Measurements from ENCODE around the gene DOK7.
A peak's percentile ranks its signal among the peaks of the same experiment; 100 is the strongest.

Gene DOK7

GRCh38 chr4:3476936-3477749, 14.0 kb downstream of the DOK7 start:
- DNase-seq, result no peak

GRCh38 chr4:3477750-3478430, 14.8 kb downstream of the DOK7 start:
- no peak for DNase-seq

DNA sequence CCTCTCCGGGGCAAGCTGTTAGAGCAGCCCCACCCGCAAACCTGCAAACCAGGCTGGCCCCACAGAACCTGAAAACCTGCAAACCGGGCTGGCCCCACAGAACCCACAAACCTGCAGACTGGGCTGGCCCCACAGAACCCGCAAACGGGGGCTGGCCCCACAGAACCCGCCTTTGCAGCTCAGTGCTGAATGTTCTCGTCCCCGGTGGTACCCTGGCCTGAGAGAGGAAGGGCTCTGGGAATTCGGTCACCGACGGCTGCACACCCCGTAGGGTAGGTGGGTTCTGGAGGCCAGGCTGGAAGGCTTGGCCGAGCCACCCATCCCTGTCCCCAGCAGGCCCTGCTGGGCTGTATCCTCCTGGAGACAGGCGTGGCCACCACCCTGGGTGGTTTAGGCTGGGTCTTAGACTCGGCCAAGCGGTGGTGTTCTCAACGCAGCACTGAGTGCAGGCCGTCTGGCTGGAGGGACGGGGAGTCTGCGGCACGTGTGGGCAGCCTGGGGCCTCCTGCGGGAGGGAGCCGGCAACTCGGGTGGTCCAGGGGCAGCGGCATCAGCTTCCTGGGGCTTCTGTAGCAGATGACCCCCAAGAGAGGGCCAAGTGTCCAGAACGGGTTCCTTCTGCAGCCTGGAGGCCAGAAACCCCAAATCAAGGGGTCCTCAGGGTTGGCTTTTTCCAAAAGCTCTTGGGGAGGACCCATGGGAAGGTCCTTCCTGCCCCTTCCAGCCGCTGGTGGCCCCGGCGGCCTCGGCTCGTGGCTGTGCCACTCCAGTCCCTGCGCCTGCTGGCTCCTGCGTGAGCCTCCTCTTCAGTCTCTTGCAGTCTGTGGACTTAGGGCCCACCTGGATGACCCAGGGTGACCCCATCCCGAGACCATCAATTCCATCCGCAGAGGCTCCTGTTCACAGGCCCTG, 15.6 kb downstream of the DOK7 start:
- no peak for DNase-seq

DNA sequence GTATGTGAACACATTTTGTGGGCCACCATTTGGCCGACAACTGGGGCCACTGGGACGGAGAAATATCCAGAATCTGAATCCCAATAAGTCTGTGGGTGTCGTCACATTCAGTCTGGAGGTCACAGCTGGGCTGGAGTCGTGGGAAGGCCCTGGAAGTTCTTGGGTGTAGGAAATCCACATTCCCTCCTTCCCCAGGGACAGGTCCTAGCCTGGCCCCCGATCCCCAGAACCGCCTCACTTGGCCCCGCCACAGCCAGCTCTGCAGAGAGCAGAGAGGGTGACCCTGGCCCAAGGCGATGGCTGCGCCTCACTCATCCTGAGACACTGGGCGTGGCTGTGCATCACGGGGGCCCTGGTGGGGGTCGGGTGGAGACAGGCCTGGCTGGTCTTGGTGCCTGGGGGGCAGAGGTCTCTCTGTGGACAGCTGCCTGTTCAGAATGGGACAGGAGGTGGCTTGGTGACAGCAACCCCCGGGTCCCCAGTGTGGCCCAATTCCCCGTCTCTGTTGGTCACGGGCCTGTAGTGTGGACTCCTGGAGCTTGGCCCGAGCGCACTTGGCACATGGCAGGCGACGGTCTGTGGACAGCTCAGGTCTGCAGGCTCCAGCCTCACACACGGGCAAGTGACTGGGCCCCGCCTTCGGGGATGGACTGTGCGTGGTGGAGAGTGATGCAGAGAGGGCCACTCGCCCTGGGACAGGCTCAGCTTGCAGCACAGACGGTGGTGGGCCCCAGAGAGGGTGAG, 16.4 kb downstream of the DOK7 start:
- no peak for DNase-seq

- DNase-seq, result peak; percentile 44
These were observed 17.5 kb downstream of the DOK7 start for GRCh38 chr4:3480528-3481112.

- DNase-seq, result no peak
These were observed 18.0 kb downstream of the DOK7 start for GRCh38 chr4:3481113-3481531.

- no peak for DNase-seq
These were observed 18.8 kb downstream of the DOK7 start for GRCh38 chr4:3481783-3482393.

- no peak for DNase-seq
These were observed 19.6 kb downstream of the DOK7 start for GRCh38 chr4:3482707-3483106.

DNA sequence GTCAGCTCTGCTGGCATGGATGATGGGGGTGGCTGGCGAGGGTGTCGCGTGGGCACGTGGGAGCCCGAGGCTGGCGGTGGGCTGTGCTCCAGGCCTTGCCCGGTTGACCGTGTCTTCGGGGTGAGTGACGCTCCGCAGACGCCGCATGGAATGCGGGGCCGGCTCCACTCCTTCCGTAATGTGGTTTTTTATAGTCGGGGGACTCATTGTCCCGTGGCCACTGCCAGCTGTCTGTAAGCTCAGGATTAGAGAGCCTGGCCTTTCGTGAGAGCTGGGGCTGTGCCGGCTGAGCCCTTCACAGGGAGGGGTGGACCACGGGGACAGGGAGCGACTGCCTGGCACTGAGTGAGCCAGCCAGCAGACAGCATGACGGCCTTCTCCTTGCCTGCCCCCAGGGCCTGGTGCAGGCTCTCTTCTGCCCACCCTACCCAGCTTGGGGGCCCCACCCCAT, 20.4 kb downstream of the DOK7 start:
- no peak for DNase-seq

DNA sequence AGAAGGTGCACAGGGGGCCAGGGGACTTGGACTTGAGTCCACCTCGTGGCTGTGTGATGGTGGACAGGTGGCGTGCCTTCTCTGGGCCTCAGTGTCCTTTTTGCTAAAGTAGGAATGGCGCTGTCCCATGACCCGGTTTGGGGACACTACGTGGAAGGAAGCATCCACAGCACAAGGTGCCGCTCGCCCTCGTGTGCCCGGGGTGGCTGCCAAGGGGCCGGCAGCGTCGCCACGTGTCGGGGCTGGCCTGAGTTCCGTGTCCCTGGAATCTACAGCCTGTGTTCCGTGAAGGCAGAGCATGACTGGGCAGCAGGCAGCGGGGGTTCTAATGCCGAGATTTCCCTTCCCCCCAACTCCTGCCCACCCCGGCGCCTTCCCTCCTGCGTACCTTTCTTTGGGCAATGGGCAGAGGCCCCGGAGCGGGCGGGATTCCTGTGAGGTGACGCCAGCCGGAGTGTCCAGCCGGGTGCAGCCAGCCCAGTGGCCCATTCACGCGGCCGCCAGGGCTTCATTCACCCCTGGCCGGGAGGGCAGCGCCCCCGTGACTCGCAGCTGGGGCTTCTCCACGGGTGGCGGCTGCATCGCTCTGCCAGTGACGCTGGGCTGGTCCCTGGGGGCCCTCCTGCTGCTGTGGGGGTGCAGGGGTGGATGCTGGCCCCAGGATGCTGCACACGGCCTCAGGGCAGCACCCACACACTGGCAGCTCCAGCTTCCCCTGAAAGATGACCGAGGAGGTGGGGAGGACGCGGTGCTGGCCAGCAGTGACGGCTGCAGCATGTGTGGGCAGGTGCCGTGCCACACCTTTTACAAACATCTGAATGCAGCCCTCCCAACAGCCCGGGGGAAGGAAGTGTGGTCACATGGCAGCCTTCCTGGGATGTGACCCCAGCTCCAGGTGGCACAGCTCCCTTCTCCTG, 21.2 kb downstream of the DOK7 start:
- DNase-seq, result no peak

- no peak for DNase-seq
These were observed 22.1 kb downstream of the DOK7 start for GRCh38 chr4:3485011-3485791.

GRCh38 chr4:3485886-3486540, 22.9 kb downstream of the DOK7 start:
- DNase-seq, result no peak

- no peak for DNase-seq
These were observed 23.7 kb downstream of the DOK7 start for GRCh38 chr4:3486541-3487540.

DNA sequence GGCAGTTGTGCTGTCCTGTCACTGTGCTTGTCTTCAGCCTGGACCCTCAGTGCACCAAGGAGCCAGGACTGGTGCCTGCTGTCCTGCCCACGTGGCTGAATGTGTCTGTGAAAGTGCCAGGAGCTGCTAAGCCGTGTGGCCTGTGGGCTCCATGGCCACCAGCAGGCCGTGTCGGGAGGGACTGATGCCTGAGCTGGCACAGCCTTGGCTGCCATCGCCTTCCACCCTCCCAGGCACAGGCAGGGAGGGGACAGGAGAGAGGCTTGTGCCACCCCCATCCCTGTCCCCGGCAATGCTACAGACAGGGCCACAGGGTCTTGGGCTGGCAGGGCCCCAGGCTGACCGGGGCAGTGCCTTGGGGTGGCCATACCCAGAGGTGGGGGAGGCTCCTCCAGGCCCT, 24.8 kb downstream of the DOK7 start:
- no peak for DNase-seq

DNA sequence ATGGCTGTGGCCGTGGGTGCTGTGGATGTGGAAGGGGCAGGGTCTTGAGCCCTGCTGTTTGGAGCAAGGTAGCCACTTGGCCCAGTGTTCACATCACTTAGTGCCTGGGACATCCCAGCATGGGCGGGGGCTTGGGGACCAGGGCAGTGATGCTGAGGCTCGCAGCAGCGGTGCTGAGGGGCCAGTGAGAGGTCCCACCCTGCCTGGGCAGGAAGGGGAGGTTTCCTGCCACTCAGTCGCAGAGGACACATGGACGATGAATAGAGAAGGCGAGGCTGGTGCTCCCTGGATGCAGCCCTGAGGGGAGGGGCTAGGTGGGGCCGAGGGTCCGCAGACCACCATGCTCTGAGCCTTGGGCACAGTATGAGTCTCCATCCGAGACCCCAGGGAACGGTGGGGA, 25.7 kb downstream of the DOK7 start:
- DNase-seq, result no peak

- DNase-seq, result no peak
These were observed 26.4 kb downstream of the DOK7 start for GRCh38 chr4:3489451-3489962.

DNA sequence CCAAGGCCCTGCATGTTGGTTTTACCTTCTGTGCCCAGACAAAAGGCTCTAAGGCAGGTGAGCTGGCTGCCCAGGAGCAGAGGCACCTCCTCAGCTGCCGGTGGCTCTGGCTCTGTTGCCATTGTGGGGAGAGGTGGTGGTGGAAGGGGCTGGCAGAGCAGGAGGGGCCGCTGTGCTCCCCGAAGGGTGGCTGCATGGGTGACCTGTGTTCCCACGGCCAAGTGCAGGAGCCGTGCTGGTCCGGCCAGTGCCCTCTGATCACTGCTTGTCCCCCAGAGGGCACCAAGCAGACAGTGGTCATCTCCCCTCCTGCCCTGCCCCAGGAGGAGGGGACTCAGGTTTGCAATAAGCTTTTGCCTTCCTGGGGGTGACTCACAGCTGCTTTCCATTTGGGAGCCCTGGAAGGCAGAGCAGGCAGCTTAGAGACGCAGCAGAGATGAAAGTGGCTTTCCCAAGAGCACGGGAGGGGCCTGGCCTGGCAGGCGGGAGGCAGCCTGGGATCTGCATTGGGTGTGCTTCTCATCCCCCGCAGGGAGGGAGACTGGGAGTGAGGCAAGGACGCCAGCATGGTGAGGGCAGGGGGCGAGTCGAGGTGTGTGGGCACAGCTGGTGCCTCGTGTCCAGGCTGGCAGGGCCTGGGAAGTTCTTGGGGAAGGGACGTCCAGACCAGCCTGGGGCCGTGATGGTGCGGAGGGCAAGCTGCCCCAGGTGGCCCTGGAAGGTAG, 28.7 kb downstream of the DOK7 start:
- DNase-seq, result no peak

Measured in DMS 273 treated with DMSO at 0.1 percent for 48 hours (cell line).